Measurements from ENCODE around the gene OR6C6.

OR6C6 gene

DNA sequence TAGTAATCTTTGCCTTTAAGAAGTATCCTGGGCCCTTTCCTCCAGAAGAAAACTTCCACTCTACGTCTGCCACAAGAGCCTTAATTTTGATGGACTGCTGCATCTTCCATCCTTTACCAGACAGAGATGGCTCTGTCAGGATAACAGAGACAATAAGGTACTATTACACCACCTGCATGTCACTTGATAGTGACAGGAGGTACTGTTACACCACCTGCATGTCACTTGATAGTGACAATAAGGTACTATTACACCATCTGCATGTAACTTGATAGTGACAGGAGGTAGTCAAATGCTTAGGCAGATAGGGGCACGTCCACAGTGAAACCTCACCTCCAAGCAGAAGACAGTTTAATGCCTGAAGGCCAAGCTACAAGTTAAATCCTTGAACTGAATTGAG is 38.1 kb downstream of the OR6C6 start:
- no peak overlapping the region for H3K27ac ChIP-seq
- TF ChIP-seq, protein P1, sequence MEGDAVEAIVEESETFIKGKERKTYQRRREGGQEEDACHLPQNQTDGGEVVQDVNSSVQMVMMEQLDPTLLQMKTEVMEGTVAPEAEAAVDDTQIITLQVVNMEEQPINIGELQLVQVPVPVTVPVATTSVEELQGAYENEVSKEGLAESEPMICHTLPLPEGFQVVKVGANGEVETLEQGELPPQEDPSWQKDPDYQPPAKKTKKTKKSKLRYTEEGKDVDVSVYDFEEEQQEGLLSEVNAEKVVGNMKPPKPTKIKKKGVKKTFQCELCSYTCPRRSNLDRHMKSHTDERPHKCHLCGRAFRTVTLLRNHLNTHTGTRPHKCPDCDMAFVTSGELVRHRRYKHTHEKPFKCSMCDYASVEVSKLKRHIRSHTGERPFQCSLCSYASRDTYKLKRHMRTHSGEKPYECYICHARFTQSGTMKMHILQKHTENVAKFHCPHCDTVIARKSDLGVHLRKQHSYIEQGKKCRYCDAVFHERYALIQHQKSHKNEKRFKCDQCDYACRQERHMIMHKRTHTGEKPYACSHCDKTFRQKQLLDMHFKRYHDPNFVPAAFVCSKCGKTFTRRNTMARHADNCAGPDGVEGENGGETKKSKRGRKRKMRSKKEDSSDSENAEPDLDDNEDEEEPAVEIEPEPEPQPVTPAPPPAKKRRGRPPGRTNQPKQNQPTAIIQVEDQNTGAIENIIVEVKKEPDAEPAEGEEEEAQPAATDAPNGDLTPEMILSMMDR (IDR thresholded peaks at IDR 0.05) = no peak
- no peak for TF ChIP-seq ZFX (IDR thresholded peaks at IDR 0.05; ENCODE audit: borderline replicate concordance)

DNA sequence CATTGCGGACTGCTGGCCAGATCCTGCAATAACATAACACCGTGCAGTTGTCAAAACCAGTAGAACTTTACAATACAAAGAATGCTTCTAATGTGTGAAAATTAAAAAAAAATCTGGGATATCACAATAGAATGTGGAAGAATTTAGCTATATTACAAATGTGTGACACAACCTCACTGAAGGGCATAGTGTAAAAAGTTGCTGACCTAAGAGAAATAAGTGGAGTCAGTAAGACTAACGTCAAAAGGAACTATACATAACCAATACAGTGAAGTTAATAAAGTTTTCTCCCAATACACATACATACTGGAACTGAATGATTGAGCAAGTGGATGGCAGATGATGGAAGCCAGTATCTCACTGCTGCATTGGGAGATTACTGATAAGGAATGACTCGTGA is 39.5 kb downstream of the OR6C6 start:
- no peak overlapping the region for H3K27ac ChIP-seq
- TF ChIP-seq, protein P1 (IDR thresholded peaks at IDR 0.05) = no peak
- no peak for TF ChIP-seq ZFX (IDR thresholded peaks at IDR 0.05; ENCODE audit: borderline replicate concordance)

DNA sequence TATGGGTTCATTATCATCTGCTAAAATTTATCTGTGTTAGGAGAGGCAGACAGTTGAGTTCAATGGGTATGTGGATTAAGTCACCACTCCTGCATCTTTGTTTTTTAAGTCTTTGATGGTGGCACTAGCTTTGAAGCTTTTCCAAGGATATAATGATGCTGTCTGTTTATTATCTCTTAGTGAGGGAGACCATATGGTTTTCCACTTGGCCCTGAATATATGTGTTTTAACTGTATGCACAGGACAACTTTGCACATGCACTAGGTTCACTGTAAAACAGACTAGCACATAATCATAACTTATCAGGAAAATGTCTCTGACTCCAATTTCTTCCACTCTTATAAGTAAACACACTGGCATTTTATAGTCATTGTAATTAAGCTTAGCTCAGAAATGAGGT is 43.1 kb downstream of the OR6C6 start:
- H3K27ac ChIP-seq = no peak overlapping the region
- TF ChIP-seq ZFX (IDR thresholded peaks at IDR 0.05; ENCODE audit: borderline replicate concordance) = no peak
- TF ChIP-seq, protein P1 (IDR thresholded peaks at IDR 0.05) = no peak

DNA sequence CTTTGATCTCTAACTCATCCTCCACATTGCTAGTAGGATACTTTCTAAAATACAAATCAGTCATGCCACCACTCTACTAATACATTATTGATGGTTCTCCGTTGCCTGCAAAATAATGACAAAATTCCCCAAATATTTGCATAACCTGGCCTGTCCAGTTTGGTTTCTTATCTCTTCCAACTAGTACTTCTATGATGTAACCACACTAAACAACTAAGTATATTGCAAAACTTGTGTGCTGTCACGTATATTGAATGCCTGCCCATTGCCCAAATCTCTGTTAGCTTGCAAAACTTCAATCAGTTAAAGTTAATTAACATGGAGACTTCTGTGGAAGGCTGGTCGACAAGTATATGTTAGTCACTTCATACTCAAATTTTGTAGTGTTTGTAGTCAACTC is 45.4 kb downstream of the OR6C6 start:
- TF ChIP-seq, protein P1 (IDR thresholded peaks at IDR 0.05) = no peak

DNA sequence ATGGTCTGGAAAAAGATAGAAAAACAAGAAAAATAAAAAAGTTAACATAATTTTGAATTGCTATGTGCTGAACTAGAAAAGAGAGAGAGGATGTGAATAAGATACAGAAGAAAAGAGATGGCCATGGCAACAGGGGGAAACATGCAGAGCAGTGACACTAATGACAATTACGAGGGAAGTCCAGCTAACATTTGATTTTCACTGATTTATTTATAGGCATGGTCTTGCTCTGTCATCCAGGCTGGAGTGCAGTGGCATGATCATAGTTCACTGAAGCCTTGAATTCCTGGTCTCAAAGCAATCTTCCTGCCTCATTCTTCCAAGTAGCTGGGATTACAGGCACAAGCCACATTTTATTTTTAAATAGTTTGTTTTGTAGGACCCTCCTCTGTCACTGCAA is 50.2 kb downstream of the OR6C6 start:
- no peak overlapping the region for H3K27ac ChIP-seq
- TF ChIP-seq ZFX (IDR thresholded peaks at IDR 0.05; ENCODE audit: borderline replicate concordance) = no peak

More for the DNA sequence above, 45.4 kb downstream of the OR6C6 start:
- no peak overlapping the region for H3K27ac ChIP-seq

DNA sequence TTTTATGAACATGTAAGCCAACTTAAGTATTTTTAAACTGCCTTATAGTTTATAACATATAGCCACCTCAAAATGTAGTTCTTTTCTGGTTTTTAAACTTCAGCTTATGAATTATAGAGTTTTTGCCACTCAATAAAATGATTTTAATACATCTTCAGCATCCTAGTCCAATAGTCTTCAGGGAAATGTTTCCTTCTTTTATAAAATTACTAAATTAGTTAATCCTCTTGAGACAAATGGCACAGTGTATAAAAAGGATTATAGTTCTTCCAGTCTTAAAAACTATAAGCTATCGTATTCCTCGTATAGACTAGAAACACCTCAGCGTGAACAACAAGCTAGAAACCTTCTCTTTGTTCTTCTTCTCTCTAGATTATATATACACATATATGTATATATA is 52.1 kb downstream of the OR6C6 start, which contains the start of gene OR6C74:
OR6C74 (plus strand) TSS at position 301 of the 400 bp plus-strand sequence. CDS start 2,679 bp downstream, outside the sequence.
- H3K27ac ChIP-seq = no peak within 1 kb of the TSS
- TF ChIP-seq, protein P1 (IDR thresholded peaks at IDR 0.05) = no peak
- TF ChIP-seq ZFX (IDR thresholded peaks at IDR 0.05; ENCODE audit: borderline replicate concordance) = no peak
